Activated naive CD4-positive, alpha-beta T cell treated with anti-CD3 and anti-CD28 coated beads, Interleukin-2, amount 50 U/mL, for 16 hours (primary cell): Measurements from ENCODE around the gene USP32.
"Not testable (repeated sequence)": the region's sequence is repeated elsewhere in the genome, so short reads cannot be mapped to it uniquely, and the experiment has no call there.

Source experiments
- DNase-seq: peaks from one replicate; pipeline ENCODE4 v3.0.0-alpha.2; 2020

Gene USP32

GRCh38 chr17:60327134-60327900 lies 64.6 kb downstream of the USP32 start:
- DNase-seq = no peak

GRCh38 chr17:60326702-60327101 lies 65.2 kb downstream of the USP32 start:
- no peak for DNase-seq

GRCh38 chr17:60325730-60326524 lies 66.0 kb downstream of the USP32 start:
- DNase-seq = no peak

GRCh38 chr17:60323754-60324153 lies 68.2 kb downstream of the USP32 start:
- DNase-seq = no peak

- no peak for DNase-seq
These were observed 69.9 kb downstream of the USP32 start for GRCh38 chr17:60322056-60322387.

GRCh38 chr17:60321336-60322055 lies 70.4 kb downstream of the USP32 start:
- no peak for DNase-seq

GRCh38 chr17:60318830-60319229 lies 73.1 kb downstream of the USP32 start:
- no peak for DNase-seq

GRCh38 chr17:60318326-60318725 lies 73.6 kb downstream of the USP32 start:
- no peak for DNase-seq

- DNase-seq = no peak
These were observed 76.3 kb downstream of the USP32 start for GRCh38 chr17:60315650-60316049.

GRCh38 chr17:60314900-60315299 lies 77.0 kb downstream of the USP32 start:
- not testable (repeated sequence) for DNase-seq

GRCh38 chr17:60314423-60314822 lies 77.5 kb downstream of the USP32 start:
- DNase-seq = no peak

- DNase-seq = no peak
These were observed 80.0 kb downstream of the USP32 start for GRCh38 chr17:60311936-60312335.

- no peak for DNase-seq
These were observed 80.7 kb downstream of the USP32 start for GRCh38 chr17:60311186-60311585.

GRCh38 chr17:60305141-60305540 lies 86.8 kb downstream of the USP32 start:
- DNase-seq = peak; percentile 17

GRCh38 chr17:60304502-60304901 lies 87.4 kb downstream of the USP32 start:
- no peak for DNase-seq

- DNase-seq = no peak
These were observed 88.4 kb downstream of the USP32 start for GRCh38 chr17:60303406-60304099.

- no peak for DNase-seq
These were observed 90.3 kb downstream of the USP32 start for GRCh38 chr17:60301649-60302048.

GRCh38 chr17:60300949-60301348 lies 91.0 kb downstream of the USP32 start:
- no peak for DNase-seq

GRCh38 chr17:60300011-60300410 lies 91.9 kb downstream of the USP32 start:
- DNase-seq = no peak

- no peak for DNase-seq
These were observed 94.1 kb downstream of the USP32 start for GRCh38 chr17:60297760-60298401.

GRCh38 chr17:60296177-60296576 lies 95.8 kb downstream of the USP32 start:
- no peak for DNase-seq

GRCh38 chr17:60293580-60294335 lies 98.2 kb downstream of the USP32 start:
- DNase-seq = no peak
